Stimulated activated CD4-positive, alpha-beta T cell treated with anti-CD3 and anti-CD28 coated beads, TNF-alpha, amount 100 ng/mL, for 48 hours (primary cell): ENCODE data around the gene NQO2.
A peak's percentile ranks its signal among the peaks of the same experiment; 100 is the strongest.
"Not testable (repeated sequence)": the region's sequence is repeated elsewhere in the genome, so short reads cannot be mapped to it uniquely, and the experiment has no call there.

Experiments
- DNase-seq, 3 donors: peaks; one replicate each; pipeline ENCODE4 v3.0.0-alpha.2; 2020; ENCODE audit warnings: low read depth in 3 of 3

NQO2 gene

GRCh38 chr6:2989332-2990247 lies 10.1 kb upstream of the NQO2 start:
- DNase-seq = peak in 2 of 3 donors; percentile 63 to 82

GRCh38 chr6:2990248-2990931 lies 9.3 kb upstream of the NQO2 start:
- no peak for DNase-seq

GRCh38 chr6:2990932-2991506 lies 8.7 kb upstream of the NQO2 start:
- DNase-seq = no peak

GRCh38 chr6:2992330-2992979 lies 7.2 kb upstream of the NQO2 start:
- no peak for DNase-seq

GRCh38 chr6:2993755-2994317 lies 5.9 kb upstream of the NQO2 start:
- DNase-seq = no peak

GRCh38 chr6:2998249-2998997 lies 1.3 kb upstream of the NQO2 start:
- DNase-seq = peak in 1 of 3 donors; percentile 32

- peak in 1 of 3 donors; percentile 53 for DNase-seq
Measured at GRCh38 chr6:2998998-2999617, 586 bp upstream of the NQO2 start.

GRCh38 chr6:3001146-3001772 lies 1.6 kb downstream of the NQO2 start:
- no peak for DNase-seq

- no peak for DNase-seq
Measured at GRCh38 chr6:3001773-3002293, 2.1 kb downstream of the NQO2 start.

GRCh38 chr6:3003226-3003625 lies 3.5 kb downstream of the NQO2 start:
- DNase-seq = not testable (repeated sequence)

- DNase-seq = no peak
Measured at GRCh38 chr6:3005077-3005476, 5.4 kb downstream of the NQO2 start.

GRCh38 chr6:3005874-3006273 lies 6.2 kb downstream of the NQO2 start:
- no peak for DNase-seq

- DNase-seq = no peak
Measured at GRCh38 chr6:3006476-3006875, 6.8 kb downstream of the NQO2 start.

GRCh38 chr6:3007571-3007970 lies 7.9 kb downstream of the NQO2 start:
- no peak for DNase-seq

- not testable (repeated sequence) for DNase-seq
Measured at GRCh38 chr6:3008712-3009265, 9.1 kb downstream of the NQO2 start.

GRCh38 chr6:3009930-3010329 lies 10.2 kb downstream of the NQO2 start:
- DNase-seq = no peak

GRCh38 chr6:3011158-3011557 lies 11.5 kb downstream of the NQO2 start:
- DNase-seq = no peak

GRCh38 chr6:3011592-3011991 lies 11.9 kb downstream of the NQO2 start:
- DNase-seq = no peak

GRCh38 chr6:3013486-3013885 lies 13.8 kb downstream of the NQO2 start:
- no peak for DNase-seq
